ENCODE data around the gene MRRF. TPM values are rescaled to one million over a fixed set of nuclear protein-coding genes. Genes with fewer than 3 reads are reported as not detected.

Gene MRRF
- total RNA-seq, 6 donors from 2014 or later: 21.4 to 54.5 (median 29.7) TPM

GRCh38 chr9:122291458-122291857 is 26.8 kb downstream of the MRRF start:
- DNase-seq (no peak), ATAC-seq (ENCODE audit: low FRiP score in 2 of 2) (no peak)
- Histone ChIP-seq H3K4me1 (peaks cover 0 to 9% (median 2%) of the 10 kb centered on the region in 4 donors), H3K27ac (no peak overlapping the region), H3K36me3 (peaks cover 5 to 59% (median 14%) of the 10 kb centered on the region in 4 donors), H3K9me3 (no peaks in the 10 kb centered on the region), H3K4me3 (no peak overlapping the region), H3K27me3 (no peaks in the 10 kb centered on the region)
- WGBS, 2 donors: 87 to 94% methylated on average over 3 of the region's 3 CpGs
- TF ChIP-seq EP300 (IDR thresholded peaks at IDR 0.05): no peak

DNA sequence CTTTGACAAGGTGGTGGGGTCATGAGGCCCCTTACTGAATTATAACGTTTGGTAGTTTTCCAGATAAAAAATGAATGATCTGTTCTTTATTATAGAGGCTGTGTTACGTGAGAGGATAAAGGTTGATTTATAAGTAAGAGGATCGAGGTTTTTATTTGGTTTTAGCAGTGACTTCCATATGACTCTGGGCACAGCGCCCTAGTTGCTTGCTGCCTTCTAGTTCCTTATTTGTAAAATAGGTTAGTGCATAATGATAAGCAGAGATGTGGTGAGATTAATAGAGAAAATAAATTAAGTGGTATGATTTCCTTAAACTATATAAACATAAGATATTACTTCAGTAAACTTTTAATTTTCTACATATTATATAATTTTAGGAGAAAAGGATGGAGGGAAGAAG is 29.8 kb downstream of the MRRF start:
- TF ChIP-seq POLR2A (IDR thresholded peaks at IDR 0.05): no peak
- TF ChIP-seq CTCF (IDR thresholded peaks at IDR 0.05): no peak
- TF ChIP-seq POLR2AphosphoS5 (IDR thresholded peaks at IDR 0.05): no peak
- no peak for TF ChIP-seq EP300 (IDR thresholded peaks at IDR 0.05)
- Histone ChIP-seq H3K27ac (no peak overlapping the region), H3K4me1 (no peaks in the 10 kb centered on the region), H3K36me3 (peaks cover 5 to 68% (median 13%) of the 10 kb centered on the region in 4 donors), H3K27me3 (no peaks in the 10 kb centered on the region), H3K4me3 (no peak overlapping the region), H3K9me3 (no peaks in the 10 kb centered on the region)
- no peak for DNase-seq
- WGBS, 2 donors: 75% methylated on average over 4 of the region's 4 CpGs
- no peak for ATAC-seq (ENCODE audit: low FRiP score in 2 of 2)

DNA sequence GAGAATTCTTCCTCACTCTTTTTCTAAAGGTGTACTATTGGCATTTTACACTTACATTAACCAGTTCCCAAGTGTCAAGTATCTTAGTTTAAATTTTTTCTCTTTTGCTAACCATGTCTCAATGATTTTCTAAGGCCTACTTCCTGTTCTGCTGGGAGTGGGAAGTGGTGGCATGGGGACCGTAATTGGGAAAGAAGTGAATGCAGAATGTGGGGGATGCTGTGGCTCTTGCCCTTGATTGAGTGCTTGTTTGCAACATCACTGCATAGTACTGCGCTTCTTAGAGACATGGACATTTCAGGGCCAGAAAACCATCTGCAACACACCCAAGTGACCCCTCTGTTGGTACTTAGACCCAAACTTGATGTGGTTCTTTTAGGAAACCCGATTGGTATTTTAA is 32.8 kb downstream of the MRRF start:
- ATAC-seq (ENCODE audit: low FRiP score in 2 of 2) (no peak), DNase-seq (no peak)
- 80 to 88% methylated on average over 3 of the region's 3 CpGs for WGBS, 2 donors

GRCh38 chr9:122302237-122303093 is 37.8 kb downstream of the MRRF start:
- no peaks in the 10 kb centered on the region for H3K27me3 ChIP-seq
- WGBS, 2 donors: 92 to 95% methylated on average over 5 of the region's 5 CpGs
- H3K36me3 ChIP-seq: peaks cover 0 to 24% (median 2%) of the 10 kb centered on the region in 4 donors
- no peak for DNase-seq
- H3K4me1 ChIP-seq: peaks cover 3 to 15% (median 5%) of the 10 kb centered on the region in 4 donors
- no peak for ATAC-seq (ENCODE audit: low FRiP score in 2 of 2)
- no peak overlapping the region for H3K4me3 ChIP-seq
- no peak for TF ChIP-seq CTCF (IDR thresholded peaks at IDR 0.05)
- no peak for TF ChIP-seq POLR2A (IDR thresholded peaks at IDR 0.05)
- no peak for TF ChIP-seq EP300 (IDR thresholded peaks at IDR 0.05)
- no peak for TF ChIP-seq POLR2AphosphoS5 (IDR thresholded peaks at IDR 0.05)
- no peaks in the 10 kb centered on the region for H3K9me3 ChIP-seq
- no peak overlapping the region for H3K27ac ChIP-seq

More for the DNA sequence above, 32.8 kb downstream of the MRRF start:
- TF ChIP-seq POLR2AphosphoS5 (IDR thresholded peaks at IDR 0.05): no peak
- no peak for TF ChIP-seq EP300 (IDR thresholded peaks at IDR 0.05)
- no peak for TF ChIP-seq POLR2A (IDR thresholded peaks at IDR 0.05)
- TF ChIP-seq CTCF (IDR thresholded peaks at IDR 0.05): no peak
- Histone ChIP-seq H3K27ac (no peak overlapping the region), H3K27me3 (no peaks in the 10 kb centered on the region), H3K9me3 (no peaks in the 10 kb centered on the region), H3K4me1 (no peaks in the 10 kb centered on the region), H3K36me3 (peaks cover 0 to 67% (median 7%) of the 10 kb centered on the region in 4 donors), H3K4me3 (no peak overlapping the region)

DNA sequence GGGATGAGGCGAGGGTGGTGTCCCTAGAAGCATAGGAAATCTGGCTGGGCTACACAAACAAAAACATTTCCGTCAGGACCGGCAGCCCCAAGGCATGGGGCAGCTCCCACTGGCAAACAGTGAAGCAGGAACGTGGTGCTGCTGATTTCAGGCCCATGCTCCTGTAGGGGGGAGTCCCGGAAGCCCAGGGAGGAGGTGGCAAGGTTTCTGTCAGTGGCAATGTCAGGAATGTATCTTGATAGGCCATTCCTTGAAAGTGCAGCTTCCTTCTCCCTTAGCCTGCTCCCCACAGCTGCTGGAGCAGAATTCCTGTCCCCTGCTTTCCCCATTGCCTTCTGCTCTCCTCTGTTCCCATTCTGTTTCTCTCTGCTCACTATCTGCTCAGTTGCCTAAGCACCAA is 42.4 kb downstream of the MRRF start:
- TF ChIP-seq EP300 (IDR thresholded peaks at IDR 0.05) (no peak), CTCF (IDR thresholded peaks at IDR 0.05) (no peak), POLR2A (IDR thresholded peaks at IDR 0.05) (no peak), POLR2AphosphoS5 (IDR thresholded peaks at IDR 0.05) (peak; percentile 47 to 79)
- peaks cover 0 to 4% (median 2%) of the 10 kb centered on the region in 4 donors for H3K36me3 ChIP-seq
- WGBS, 2 donors: 66 to 67% methylated on average over 2 to 5 of the region's 5 CpGs
- no peak overlapping the region for H3K4me3 ChIP-seq
- H3K9me3 ChIP-seq: no peaks in the 10 kb centered on the region
- H3K4me1 ChIP-seq: peaks cover 5 to 31% (median 11%) of the 10 kb centered on the region in 4 donors
- H3K27me3 ChIP-seq: no peaks in the 10 kb centered on the region
- peak overlapping the region in 3 of 4 donors; percentile 23 to 53 (median 51) for H3K27ac ChIP-seq
- DNase-seq (peak in 1 of 2 donors; percentile 28), ATAC-seq (ENCODE audit: low FRiP score in 2 of 2) (peak in 1 of 2 donors; percentile 47)
